Heart left ventricle (tissue), 16 donors: ENCODE results near the gene CWC27. TPM values are rescaled to one million over a fixed set of nuclear protein-coding genes. Genes with fewer than 3 reads are reported as not detected.

Experiments
- ATAC-seq, 4 donors: fragments of 200-7000 bp; cut with Tn5 transposase; one replicate each; pipeline ENCODE4 v1.9.1; 2020 to 2022; ENCODE audit warnings: moderate library complexity in 4 of 4, mild to moderate bottlenecking in 3 of 4, moderate number of reproducible peaks in 1 of 4
- DNase-seq, 5 donors: peaks; one replicate each; pipeline ENCODE4 v3.0.0-alpha.2; 2020
- H3K27ac ChIP-seq, 12 donors: fragments of 200-600 bp; sonication (generic) in 4 of 12; one replicate each; pipeline versions ENCODE4 v1.5.0 to v1.8.0; 2016 to 2022; ENCODE audit warnings: mild to moderate bottlenecking in 2 of 12
- H3K27me3 ChIP-seq, 9 donors: fragments of 200-600 bp; sonication (generic) in 2 of 9; one replicate each; pipeline versions ENCODE4 v1.5.1 to v1.8.0; 2016 to 2022; ENCODE audit warnings: mild to moderate bottlenecking in 3 of 9
- H3K36me3 ChIP-seq, 9 donors: fragments of 200-600 bp; sonication (generic) in 2 of 9; one replicate each; pipeline versions ENCODE4 v1.5.0 to v1.8.0; 2018 to 2022; ENCODE audit warnings: mild to moderate bottlenecking in 2 of 9
- H3K4me1 ChIP-seq, 12 donors: fragments of 200-600 bp; sonication (generic) in 4 of 12; one replicate each; pipeline versions ENCODE4 v1.5.0 to v1.8.0; 2016 to 2022; ENCODE audit warnings: mild to moderate bottlenecking in 3 of 12
- H3K4me3 ChIP-seq, 12 donors: fragments of 200-600 bp; sonication (generic) in 4 of 12; one replicate each; pipeline versions ENCODE4 v1.5.0 to v1.8.0; 2017 to 2022; ENCODE audit warnings: mild to moderate bottlenecking in 9 of 12, moderate library complexity in 4 of 12
- H3K9me3 ChIP-seq, 12 donors: fragments of 200-600 bp; sonication (generic) in 4 of 12; one replicate each; pipeline versions ENCODE4 v1.5.0 to v1.8.0; 2016 to 2022; ENCODE audit warnings: mild to moderate bottlenecking in 1 of 12
- POLR2A ChIP-seq, 2 donors: fragments of 450-650 bp; IDR thresholded peaks; one replicate each; pipeline ENCODE4 v1.6.1; 2017; ENCODE audit warnings: antibody characterized with exemption in 2 of 2, mild to moderate bottlenecking in 2 of 2, moderate library complexity in 2 of 2
- WGBS, 4 donors: extraction: QIAGEN DNeasy Blood & Tissue Kit in 2 of 4; methylation state at CpG; one replicate each; pipeline versions ENCODE4 v1.1.5 to v1.1.7; 2013 to 2018; 5-methylcytosine and 5-hydroxymethylcytosine counted together
- intact Hi-C, 10 donors: fragments of 100-400 bp; cut with DNase I; formaldehyde crosslinking; loops; one replicate each; pipeline versions ENCODE4 v1.11.1 to v1.14.2; 2022
- polyA plus RNA-seq, 2 donors: library from polyadenylated mRNA; stranded (reverse); fragments of 200-250 nt; gene quantifications; one replicate each; pipeline ENCODE4 v1.2.3, GENCODE V29; 2013
- total RNA-seq, 9 donors: library from RNA; depleted of rRNA in 2 of 9; stranded (reverse); fragments of >200 nt in 2 of 9; fragmentation: NEBNext Ultra II Directional in 3 of 9; extraction: Animal tissue kit (Norgen Biotek cat#: 25700) in 3 of 9; gene quantifications; one replicate each; pipeline versions ENCODE4 v1.1.0 to v1.2.4, GENCODE V29; 2016 to 2023
- TF ChIP-seq, protein P1 (sequence below), 12 donors: fragments of 200-600 bp; sonication (generic) in 4 of 12; IDR thresholded peaks; one replicate each; pipeline versions ENCODE4 v1.5.0 to v1.8.0; 2018 to 2022; ENCODE audit warnings: antibody characterized with exemption in 12 of 12, mild to moderate bottlenecking in 5 of 12
- donor health status: ischemic (EF 13 %, LVEDD 7.1; RV severe dilation, severe dysfunction).
- donor health status: healthy with polysubstance abuse.
- donor health status: DM: no; HTN: yes; CAD: no.
- donor health status: DM: no; HTN: no; CAD: no.
- donor health status: ischemic (EF 25% LVEDD 6.9; RV normal size, moderate dysfunction).
- donor health status: ischemic (EF 25% LVEDD 5.7; RV mildly dilated, moderate dysfunction).
- donor health status: healthy.
- donor health status: DM: yes; HTN: yes; CAD: no.
- donor health status: ischemic (EF 35%, LVEDD 5.7; RV mildly dilated, moderate dysfunction).
- donor health status: nonischemic (EF 11% LVEDD 7.7; RV severe dilation, severe dysfunction).
- donor health status: DM: yes; HTN: yes; CAD: no.
- donor health status: PGD.
- donor health status: ischemic (EF 29% LVEDD 5.4; RV normal size, mild dysfunction).
- donor health status: nonischemic (EF 23%, LVEDD 6.1; RV moderate dilation, normal function).

The CWC27 gene
- total and polyA plus RNA-seq, 11 donors = 10.7 to 33.3 (median 23.5) TPM

DNA sequence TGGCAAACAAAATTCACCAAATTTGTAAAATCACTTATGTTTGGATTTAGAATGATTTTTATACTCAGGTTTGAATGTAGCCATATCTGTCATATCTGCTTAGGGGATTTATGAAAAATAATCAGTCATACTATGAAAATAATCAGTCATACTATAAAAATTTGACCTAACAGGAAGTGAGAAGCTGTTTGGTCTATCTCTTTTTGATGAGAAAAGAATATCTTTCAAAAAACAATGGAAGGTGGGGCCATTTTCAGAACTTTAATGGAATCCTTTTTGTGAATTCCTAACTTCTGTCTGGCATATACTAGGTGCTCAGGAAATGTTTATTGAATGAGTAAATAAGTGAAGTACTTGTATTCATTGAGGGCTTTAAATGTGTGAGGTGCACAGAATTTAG is 70.1 kb downstream of the CWC27 start:
- no peaks in the 10 kb centered on the region for H3K27me3 ChIP-seq
- ATAC-seq = no peak
- TF ChIP-seq, protein P1, sequence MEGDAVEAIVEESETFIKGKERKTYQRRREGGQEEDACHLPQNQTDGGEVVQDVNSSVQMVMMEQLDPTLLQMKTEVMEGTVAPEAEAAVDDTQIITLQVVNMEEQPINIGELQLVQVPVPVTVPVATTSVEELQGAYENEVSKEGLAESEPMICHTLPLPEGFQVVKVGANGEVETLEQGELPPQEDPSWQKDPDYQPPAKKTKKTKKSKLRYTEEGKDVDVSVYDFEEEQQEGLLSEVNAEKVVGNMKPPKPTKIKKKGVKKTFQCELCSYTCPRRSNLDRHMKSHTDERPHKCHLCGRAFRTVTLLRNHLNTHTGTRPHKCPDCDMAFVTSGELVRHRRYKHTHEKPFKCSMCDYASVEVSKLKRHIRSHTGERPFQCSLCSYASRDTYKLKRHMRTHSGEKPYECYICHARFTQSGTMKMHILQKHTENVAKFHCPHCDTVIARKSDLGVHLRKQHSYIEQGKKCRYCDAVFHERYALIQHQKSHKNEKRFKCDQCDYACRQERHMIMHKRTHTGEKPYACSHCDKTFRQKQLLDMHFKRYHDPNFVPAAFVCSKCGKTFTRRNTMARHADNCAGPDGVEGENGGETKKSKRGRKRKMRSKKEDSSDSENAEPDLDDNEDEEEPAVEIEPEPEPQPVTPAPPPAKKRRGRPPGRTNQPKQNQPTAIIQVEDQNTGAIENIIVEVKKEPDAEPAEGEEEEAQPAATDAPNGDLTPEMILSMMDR (IDR thresholded peaks at IDR 0.05) = no peak
- TF ChIP-seq POLR2A (IDR thresholded peaks at IDR 0.05) = no peak
- H3K27ac ChIP-seq = peak overlapping the region in 2 of 12 donors; percentile 13 to 44
- intact Hi-C loops = no loop called here
- peaks cover 0 to 49% (median 20%) of the 10 kb centered on the region in 12 donors for H3K4me1 ChIP-seq
- peaks cover 0 to 6% (median 0%) of the 10 kb centered on the region in 9 donors for H3K36me3 ChIP-seq
- peaks cover 0 to 3% (median 0%) of the 10 kb centered on the region in 12 donors for H3K9me3 ChIP-seq
- H3K4me3 ChIP-seq = no peak overlapping the region
- no peak for DNase-seq

DNA sequence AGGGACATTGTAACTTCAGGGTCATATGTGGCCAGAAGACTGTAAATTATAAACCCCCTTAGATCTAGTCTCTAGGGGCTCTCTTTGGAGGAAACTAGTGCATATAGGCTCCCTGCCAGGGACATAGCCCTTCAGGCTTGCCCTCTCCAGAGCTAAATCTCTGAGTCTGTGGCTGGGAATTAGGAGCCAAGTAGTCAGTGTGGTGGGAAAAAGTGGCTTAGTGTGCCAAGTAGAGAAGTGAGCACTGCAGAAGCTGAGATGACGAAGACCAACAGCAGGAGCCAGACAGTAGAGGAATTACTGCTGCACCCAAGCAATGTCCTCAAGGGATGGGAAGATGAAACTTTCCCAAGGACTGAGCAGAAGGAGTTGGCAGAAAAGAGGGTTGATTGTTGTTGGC is 71.2 kb downstream of the CWC27 start:
- peaks cover 0 to 42% (median 19%) of the 10 kb centered on the region in 12 donors for H3K4me1 ChIP-seq
- WGBS, 4 donors = 88 to 94% (median 89%) methylated on average over 1 of the region's 1 CpG
- H3K9me3 ChIP-seq = peaks cover 0 to 7% (median 0%) of the 10 kb centered on the region in 12 donors
- DNase-seq (no peak), ATAC-seq (no peak)
- no peaks in the 10 kb centered on the region for H3K27me3 ChIP-seq
- no peak overlapping the region for H3K4me3 ChIP-seq
- intact Hi-C loops = no loop called here
- H3K36me3 ChIP-seq = peaks cover 0 to 9% (median 0%) of the 10 kb centered on the region in 9 donors
- TF ChIP-seq, protein P1 (IDR thresholded peaks at IDR 0.05) = no peak
- TF ChIP-seq POLR2A (IDR thresholded peaks at IDR 0.05) = no peak
- H3K27ac ChIP-seq = peak overlapping the region in 1 of 12 donors; percentile 5

DNA sequence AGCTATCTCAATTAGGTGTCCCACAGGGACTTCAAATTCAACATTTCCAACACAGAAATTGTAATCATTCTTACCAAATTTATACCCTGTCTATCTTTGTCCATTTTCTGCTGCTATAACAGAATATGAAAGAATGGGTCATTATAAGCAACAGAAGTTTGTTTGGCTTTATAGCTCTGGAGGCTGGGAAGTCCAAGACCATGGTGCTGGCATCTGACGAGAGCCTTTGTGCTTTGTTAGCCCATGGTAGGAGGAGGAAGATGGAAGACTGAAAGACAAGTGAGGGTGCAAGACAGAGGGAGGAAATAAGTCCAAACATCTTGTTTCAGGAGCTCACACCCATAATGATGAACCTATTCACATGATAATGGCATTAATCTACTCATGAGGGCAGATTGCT is 72.2 kb downstream of the CWC27 start:
- no peak for DNase-seq
- Histone ChIP-seq H3K4me3 (no peak overlapping the region), H3K36me3 (peaks cover 0 to 16% (median 0%) of the 10 kb centered on the region in 9 donors), H3K9me3 (peaks cover 0 to 18% (median 6%) of the 10 kb centered on the region in 12 donors), H3K27ac (no peak overlapping the region), H3K4me1 (peaks cover 0 to 32% (median 10%) of the 10 kb centered on the region in 12 donors), H3K27me3 (no peaks in the 10 kb centered on the region)
- 97 to 100% (median 98%) methylated on average over 1 of the region's 1 CpG for WGBS, 4 donors
- intact Hi-C loops = no loop called here
- ATAC-seq = no peak
- TF ChIP-seq, protein P1 (IDR thresholded peaks at IDR 0.05) = no peak
- no peak for TF ChIP-seq POLR2A (IDR thresholded peaks at IDR 0.05)

DNA sequence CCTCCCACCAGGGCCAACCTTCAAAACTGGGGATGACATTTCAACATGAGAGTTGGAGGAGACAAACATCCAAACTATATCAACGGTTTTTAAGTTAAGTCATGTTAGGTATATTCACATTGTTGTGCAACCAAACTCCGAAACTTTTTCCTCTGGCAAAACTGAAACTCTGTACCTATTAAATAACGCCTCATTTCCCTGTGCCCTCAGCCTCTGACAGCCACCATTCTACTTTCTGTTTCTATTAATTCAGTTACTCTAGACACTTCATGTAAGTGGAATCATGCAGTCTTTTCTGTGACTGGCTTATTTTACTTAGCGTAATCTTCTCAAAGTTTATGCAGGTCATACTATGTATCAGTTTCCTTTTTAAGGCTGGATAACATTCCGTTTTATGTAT is 85.0 kb downstream of the CWC27 start:
- no peak for DNase-seq
- Histone ChIP-seq H3K36me3 (peaks cover 0 to 3% (median 0%) of the 10 kb centered on the region in 9 donors), H3K4me1 (peaks cover 0 to 1% (median 0%) of the 10 kb centered on the region in 12 donors), H3K9me3 (no peaks in the 10 kb centered on the region), H3K4me3 (no peak overlapping the region), H3K27ac (no peak overlapping the region), H3K27me3 (no peaks in the 10 kb centered on the region)
- intact Hi-C loops = no loop called here
- ATAC-seq = no peak
- 94 to 98% (median 97%) methylated on average over 5 of the region's 5 CpGs for WGBS, 4 donors
- TF ChIP-seq, protein P1 (IDR thresholded peaks at IDR 0.05) = no peak
- TF ChIP-seq POLR2A (IDR thresholded peaks at IDR 0.05) = no peak
